Right lung (tissue), 5 donors: ENCODE results near the gene SIRT1. TPM values are rescaled to one million over a fixed set of nuclear protein-coding genes. Genes with fewer than 3 reads are reported as not detected.
"Not testable (repeated sequence)": the region's sequence is repeated elsewhere in the genome, so short reads cannot be mapped to it uniquely, and the experiment has no call there.

Source experiments
- DNase-seq, 2 donors: peaks; one replicate each; pipeline ENCODE4 v3.0.0-alpha.2; 2013
- polyA plus RNA-seq, 5 donors: library from polyadenylated mRNA; unstranded; fragments of 120-200 nt; gene quantifications; one replicate each; pipeline versions ENCODE4 v1.2.1 to v1.2.3, GENCODE V29; 2013; ENCODE audit warnings: inconsistent platforms in 1 of 5, low replicate concordance in 1 of 5; ENCODE audit not compliant: insufficient read length in 5 of 5, insufficient read depth in 1 of 5

SIRT1 gene
- polyA plus RNA-seq, 5 donors: 28.7 to 44.1 (median 39.1) TPM

DNA sequence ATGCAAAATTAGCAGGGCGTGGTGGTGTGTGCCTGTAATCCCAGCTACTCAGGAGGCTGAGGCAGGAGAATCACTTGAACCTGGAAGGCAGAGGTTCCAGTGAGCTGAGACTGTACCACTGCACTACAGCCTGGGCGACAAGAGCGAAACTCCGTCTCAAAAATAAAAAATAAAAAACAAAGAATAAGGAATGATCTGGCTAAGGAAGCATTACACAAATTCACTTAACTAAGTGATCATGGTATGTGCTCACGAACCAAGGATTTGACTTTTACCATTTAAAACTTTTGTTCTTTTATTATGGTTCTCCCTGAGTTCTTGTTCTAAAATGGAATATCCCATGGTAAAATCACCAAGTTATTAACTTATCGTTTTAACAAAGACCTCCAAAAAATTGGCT lies 71.2 kb downstream of the SIRT1 start:
- no peak for DNase-seq

DNA sequence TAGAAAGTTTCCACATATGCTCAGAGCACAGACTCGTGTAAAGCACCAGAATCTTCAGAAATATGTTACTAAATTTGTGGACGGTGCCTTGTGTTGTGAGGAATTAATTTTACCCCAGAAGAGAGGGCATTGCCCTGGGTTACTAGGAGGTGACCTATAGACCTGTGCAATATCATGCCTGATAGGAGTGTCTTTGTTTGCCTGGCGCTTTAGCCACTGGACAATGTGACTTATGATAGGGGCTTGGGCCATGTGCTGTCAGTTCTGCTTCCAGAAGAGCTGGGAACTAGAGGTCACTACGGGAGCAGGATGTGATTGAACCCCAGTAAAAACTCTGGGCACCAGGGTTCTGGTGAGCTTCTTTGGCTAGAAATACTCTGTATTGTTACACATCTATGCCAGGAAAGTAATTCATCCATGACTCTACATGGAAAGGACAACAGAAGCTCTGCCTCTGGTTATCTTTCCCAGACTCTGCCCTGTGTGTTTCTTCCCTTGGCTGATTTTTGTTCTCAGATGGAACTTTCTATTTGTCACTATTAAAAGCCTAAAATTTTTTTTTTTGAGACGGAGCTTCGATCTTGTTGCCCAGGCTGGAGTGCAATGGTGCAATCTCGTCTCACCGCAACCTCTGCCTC lies 75.5 kb downstream of the SIRT1 start:
- DNase-seq: no peak

DNA sequence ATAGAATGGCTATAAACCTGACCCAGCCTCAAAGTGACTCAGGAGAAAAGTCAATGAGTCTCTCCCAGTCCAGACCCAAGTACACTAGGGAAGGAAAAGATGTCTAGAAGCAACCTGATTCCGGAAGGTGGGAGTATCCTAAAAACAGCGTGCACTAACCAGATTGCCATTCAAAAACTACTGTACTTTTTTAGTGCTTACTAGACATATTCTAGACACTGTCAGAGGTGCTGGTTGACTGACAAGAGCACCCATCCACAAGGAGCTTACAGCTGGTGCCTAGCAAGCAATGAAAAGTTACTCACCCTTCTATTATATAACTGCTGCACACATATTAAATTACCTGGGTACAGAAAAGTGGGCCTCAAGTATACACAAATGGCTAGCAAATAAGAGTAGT lies 81.0 kb downstream of the SIRT1 start:
- no peak for DNase-seq

DNA sequence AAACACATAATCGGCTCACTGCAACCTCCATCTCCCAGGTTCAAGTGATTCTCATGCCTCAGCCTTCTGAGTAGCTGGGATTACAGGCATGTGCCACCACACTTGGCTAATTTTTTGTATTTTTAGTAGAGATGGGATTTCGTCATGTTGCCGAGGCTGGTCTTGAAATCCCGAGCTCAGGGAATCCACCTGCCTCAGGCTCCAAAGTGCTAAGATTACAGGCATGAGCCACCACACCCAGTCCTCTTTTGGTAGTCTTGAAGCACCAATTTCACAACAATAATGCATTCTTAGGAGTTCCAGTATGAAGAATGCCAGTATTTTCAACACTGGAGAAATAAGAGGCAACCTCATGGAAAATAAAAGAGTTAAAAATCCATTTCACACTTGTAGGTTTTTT lies 81.6 kb downstream of the SIRT1 start:
- DNase-seq: not testable (repeated sequence)

Other genes starting within 250 kb of the SIRT1 start
- 1 to 10 TPM; 4.4 to 9.5 (median 5.2) TPM for gene CTNNA3, start 188.5 kb upstream of the SIRT1 start, polyA plus RNA-seq
- 1 to 10 TPM; 6.6 to 9.4 (median 8.2) TPM for gene DNAJC12, start 46.5 kb upstream of the SIRT1 start, polyA plus RNA-seq
- 10 to 100 TPM; 41.1 to 67.8 (median 59.8) TPM for gene HERC4, start 190.6 kb downstream of the SIRT1 start, polyA plus RNA-seq
- gene MYPN, start 224.8 kb downstream of the SIRT1 start, polyA plus RNA-seq: 1 to 10 TPM in 1 of 5 donors, under 1 TPM in 4; 0.03 to 2.4 (median 0.06) TPM